ENCODE data around the gene MT1A. TPM values are rescaled to one million over a fixed set of nuclear protein-coding genes. Genes with fewer than 3 reads are reported as not detected.
A peak's percentile ranks its signal among the peaks of the same experiment; 100 is the strongest.
"Not testable (repeated sequence)": the region's sequence is repeated elsewhere in the genome, so short reads cannot be mapped to it uniquely, and the experiment has no call there.

MT1A gene
- total RNA-seq, 1 donor from 2014 or later, result not detected

DNA sequence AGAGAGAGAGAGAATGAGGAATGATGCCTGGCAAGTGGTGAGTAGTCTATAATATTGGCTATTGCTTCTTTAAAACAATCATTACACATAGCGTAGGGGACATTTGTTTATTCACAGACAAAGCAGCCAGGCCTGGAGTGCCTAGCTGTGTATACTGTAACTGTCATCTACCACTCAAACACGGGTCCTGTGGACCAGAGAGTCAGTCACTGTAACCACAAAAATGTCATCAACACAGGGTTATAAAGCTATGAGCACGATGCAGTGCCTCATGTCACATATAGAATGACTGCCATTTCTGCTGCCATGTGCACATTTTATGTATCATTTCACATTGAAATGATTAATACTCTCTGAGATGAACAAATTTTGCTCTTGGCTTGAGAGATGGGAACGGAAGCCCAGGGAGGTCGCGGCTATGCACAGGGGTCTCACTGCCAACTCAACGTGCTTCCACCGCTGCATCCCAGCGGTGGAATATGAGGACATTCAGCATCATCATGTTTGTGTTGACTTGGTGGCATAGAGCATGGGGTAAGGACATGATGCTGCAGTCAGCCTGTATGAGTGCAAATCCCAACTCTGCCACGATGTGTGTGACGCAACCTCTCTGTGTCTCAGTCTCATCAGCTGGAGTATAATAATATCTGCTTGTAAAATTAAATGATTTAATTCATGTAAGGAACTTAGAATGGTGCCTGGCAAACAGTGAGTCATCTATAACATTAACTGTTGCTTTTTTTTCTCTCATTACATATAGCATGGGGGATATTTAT is 34.5 kb downstream of the MT1A start:
- TF ChIP-seq, protein P1, sequence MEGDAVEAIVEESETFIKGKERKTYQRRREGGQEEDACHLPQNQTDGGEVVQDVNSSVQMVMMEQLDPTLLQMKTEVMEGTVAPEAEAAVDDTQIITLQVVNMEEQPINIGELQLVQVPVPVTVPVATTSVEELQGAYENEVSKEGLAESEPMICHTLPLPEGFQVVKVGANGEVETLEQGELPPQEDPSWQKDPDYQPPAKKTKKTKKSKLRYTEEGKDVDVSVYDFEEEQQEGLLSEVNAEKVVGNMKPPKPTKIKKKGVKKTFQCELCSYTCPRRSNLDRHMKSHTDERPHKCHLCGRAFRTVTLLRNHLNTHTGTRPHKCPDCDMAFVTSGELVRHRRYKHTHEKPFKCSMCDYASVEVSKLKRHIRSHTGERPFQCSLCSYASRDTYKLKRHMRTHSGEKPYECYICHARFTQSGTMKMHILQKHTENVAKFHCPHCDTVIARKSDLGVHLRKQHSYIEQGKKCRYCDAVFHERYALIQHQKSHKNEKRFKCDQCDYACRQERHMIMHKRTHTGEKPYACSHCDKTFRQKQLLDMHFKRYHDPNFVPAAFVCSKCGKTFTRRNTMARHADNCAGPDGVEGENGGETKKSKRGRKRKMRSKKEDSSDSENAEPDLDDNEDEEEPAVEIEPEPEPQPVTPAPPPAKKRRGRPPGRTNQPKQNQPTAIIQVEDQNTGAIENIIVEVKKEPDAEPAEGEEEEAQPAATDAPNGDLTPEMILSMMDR (IDR thresholded peaks at IDR 0.05), result no peak
- Mint-ChIP-seq H3K4me3 (no peak overlapping the region), H3K9me3 (no peaks in the 10 kb centered on the region), H3K27me3 (peaks cover 66% of the 10 kb centered on the region), H3K27ac (no peak overlapping the region), H3K36me3 (ENCODE audit: low read depth) (no peaks in the 10 kb centered on the region), H3K4me1 (peaks cover 11% of the 10 kb centered on the region)
- POLR2A ChIA-PET, result no interaction called here
- no peak for DNase-seq
- ATAC-seq (ENCODE audit: low read depth), result no peak
- intact Hi-C loops (cut with micrococcal nuclease), result loop anchor here (5.0 kb wide), 1 partner anchor 41 kb away; the partner anchor contains the start of gene MT1M
- CTCF ChIA-PET, result interaction anchor here (1.1 to 1.4 kb wide), 3 partner anchors 29 to 160 kb away, joined by 4 to 11 read pairs (median 4); no protein-coding TSS in a partner anchor

DNA sequence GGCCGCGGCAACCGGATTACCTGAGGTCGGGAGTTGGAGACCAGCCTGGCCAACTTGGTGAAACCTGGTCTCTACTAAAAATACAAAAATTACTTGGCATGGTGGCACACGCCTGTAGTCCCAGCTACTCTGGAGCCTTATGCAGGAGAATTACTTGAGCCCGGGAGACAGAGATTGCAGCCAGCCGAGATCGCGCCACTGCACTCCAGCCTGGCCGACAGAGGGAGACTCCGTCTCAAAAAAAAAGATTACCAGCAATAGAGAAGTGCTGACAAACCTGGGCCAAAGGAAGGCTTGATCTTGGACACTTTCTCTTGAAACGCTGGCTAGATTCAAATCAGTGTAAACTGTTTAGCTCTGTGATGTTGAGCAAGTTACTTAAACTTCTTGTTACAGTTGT is 35.5 kb downstream of the MT1A start:
- ATAC-seq (ENCODE audit: low read depth), result peak; percentile 61
- POLR2A ChIA-PET, result no interaction called here

GRCh38 chr16:56674570-56674969 is 36.1 kb downstream of the MT1A start:
- POLR2A ChIA-PET; CTCF ChIA-PET; H3K9me3 Mint-ChIP-seq; H3K36me3 Mint-ChIP-seq (ENCODE audit: low read depth); DNase-seq; H3K27ac Mint-ChIP-seq; ATAC-seq (ENCODE audit: low read depth); H3K4me3 Mint-ChIP-seq: not testable (repeated sequence)
- peaks cover 11% of the 10 kb centered on the region for H3K4me1 Mint-ChIP-seq
- peaks cover 52% of the 10 kb centered on the region for H3K27me3 Mint-ChIP-seq
- intact Hi-C loops (cut with micrococcal nuclease), result loop anchor here (1.0 to 5.0 kb wide), 2 partner anchors 28 to 42 kb away; partner anchors contain the start of gene MT1M

More for the DNA sequence above, 35.5 kb downstream of the MT1A start:
- H3K27ac Mint-ChIP-seq, result no peak overlapping the region
- DNase-seq, result no peak
- CTCF ChIA-PET, result interaction anchor here (1.2 kb wide), 1 partner anchor 28 kb away, joined by 11 read pairs; no protein-coding TSS in a partner anchor
- TF ChIP-seq, protein P1 (IDR thresholded peaks at IDR 0.05), result no peak
- peaks cover 11% of the 10 kb centered on the region for H3K4me1 Mint-ChIP-seq
- intact Hi-C loops (cut with micrococcal nuclease), result loop anchor here (1.0 to 5.0 kb wide), 2 partner anchors 28 to 42 kb away; partner anchors contain the start of gene MT1M
- no peak overlapping the region for H3K4me3 Mint-ChIP-seq
- H3K27me3 Mint-ChIP-seq, result peaks cover 58% of the 10 kb centered on the region
- H3K9me3 Mint-ChIP-seq, result no peaks in the 10 kb centered on the region
- no peaks in the 10 kb centered on the region for H3K36me3 Mint-ChIP-seq (ENCODE audit: low read depth)

DNA sequence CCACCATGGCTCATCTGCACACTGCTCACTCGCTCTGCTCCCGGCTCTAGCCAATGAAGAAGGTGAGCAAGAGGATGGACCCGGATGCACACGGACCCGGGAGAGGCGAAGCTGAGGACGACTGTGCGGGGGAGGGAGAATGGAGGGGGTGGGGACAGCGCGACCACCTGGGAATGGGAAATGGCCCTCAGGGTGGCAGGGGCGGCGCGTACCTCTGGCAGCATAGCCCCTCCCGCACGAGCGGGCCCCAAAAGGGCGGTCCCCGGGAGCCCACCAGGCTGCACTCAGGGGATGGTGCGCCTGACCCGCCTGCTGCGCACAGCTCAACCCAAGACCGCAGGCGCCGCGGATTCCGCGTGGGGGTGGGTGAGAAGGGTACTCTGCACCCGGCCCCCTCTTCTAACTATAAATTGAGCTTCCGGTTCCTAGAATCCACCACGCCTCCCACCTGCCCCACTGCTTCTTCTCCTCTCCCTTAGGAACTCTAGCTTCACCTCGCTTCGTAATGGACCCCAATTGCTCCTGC is 37.3 kb downstream of the MT1A start:
- ATAC-seq (ENCODE audit: low read depth) (peak; percentile 34), DNase-seq (no peak)
- POLR2A ChIA-PET, result interaction anchor here (1.5 kb wide), 1 partner anchor 26 kb away, joined by 3 read pairs; no protein-coding TSS in a partner anchor
- CTCF ChIA-PET, result interaction anchor here (0.6 to 1.2 kb wide), 2 partner anchors 21 to 733 kb away, joined by 4 to 5 read pairs; no protein-coding TSS in a partner anchor
- Mint-ChIP-seq H3K36me3 (ENCODE audit: low read depth) (no peaks in the 10 kb centered on the region), H3K27ac (no peak overlapping the region), H3K9me3 (no peaks in the 10 kb centered on the region), H3K27me3 (peaks cover 41% of the 10 kb centered on the region), H3K4me1 (peaks cover 11% of the 10 kb centered on the region), H3K4me3 (peak overlapping the region; percentile 20)
- intact Hi-C loops (cut with micrococcal nuclease), result no loop called here
- TF ChIP-seq, protein P1 (IDR thresholded peaks at IDR 0.05), result no peak

DNA sequence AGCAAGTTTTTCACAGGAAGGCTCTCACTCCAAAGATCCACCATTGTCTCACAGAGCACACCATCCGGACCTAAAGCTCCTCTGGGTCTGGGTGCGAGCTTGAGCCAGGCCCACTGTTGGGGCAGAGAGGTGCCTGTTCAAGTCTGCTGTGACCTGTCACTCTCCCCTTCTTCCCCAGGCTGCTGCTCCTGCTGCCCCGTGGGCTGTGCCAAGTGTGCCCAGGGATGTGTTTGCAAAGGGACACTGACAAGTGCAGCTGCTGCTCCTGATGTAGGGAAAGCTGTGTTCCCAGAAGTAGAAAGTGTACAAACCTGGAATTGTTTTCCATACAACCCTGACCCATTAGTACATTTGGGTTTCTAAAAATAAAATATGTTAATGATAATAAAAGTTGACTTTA is 39.0 kb downstream of the MT1A start:
- TF ChIP-seq, protein P1 (IDR thresholded peaks at IDR 0.05), result no peak
- no peak overlapping the region for H3K27ac Mint-ChIP-seq
- no peaks in the 10 kb centered on the region for H3K9me3 Mint-ChIP-seq
- DNase-seq (no peak), ATAC-seq (ENCODE audit: low read depth) (no peak)
- H3K27me3 Mint-ChIP-seq, result peaks cover 32% of the 10 kb centered on the region
- no peak overlapping the region for H3K4me3 Mint-ChIP-seq
- ChIA-PET POLR2A (no interaction called here), CTCF (interaction anchor here (1.9 kb wide), 1 partner anchor 25 kb away, joined by 9 read pairs; no protein-coding TSS in a partner anchor)
- H3K4me1 Mint-ChIP-seq, result peaks cover 19% of the 10 kb centered on the region
- intact Hi-C loops (cut with micrococcal nuclease), result no loop called here
- H3K36me3 Mint-ChIP-seq (ENCODE audit: low read depth), result no peaks in the 10 kb centered on the region
